Measurements from ENCODE around the gene TNFRSF8. TPM values are rescaled to one million over a fixed set of nuclear protein-coding genes. Genes with fewer than 3 reads are reported as not detected.

The TNFRSF8 gene
- total RNA-seq, 1 experiment from 2014 or later = 20.8 TPM

DNA sequence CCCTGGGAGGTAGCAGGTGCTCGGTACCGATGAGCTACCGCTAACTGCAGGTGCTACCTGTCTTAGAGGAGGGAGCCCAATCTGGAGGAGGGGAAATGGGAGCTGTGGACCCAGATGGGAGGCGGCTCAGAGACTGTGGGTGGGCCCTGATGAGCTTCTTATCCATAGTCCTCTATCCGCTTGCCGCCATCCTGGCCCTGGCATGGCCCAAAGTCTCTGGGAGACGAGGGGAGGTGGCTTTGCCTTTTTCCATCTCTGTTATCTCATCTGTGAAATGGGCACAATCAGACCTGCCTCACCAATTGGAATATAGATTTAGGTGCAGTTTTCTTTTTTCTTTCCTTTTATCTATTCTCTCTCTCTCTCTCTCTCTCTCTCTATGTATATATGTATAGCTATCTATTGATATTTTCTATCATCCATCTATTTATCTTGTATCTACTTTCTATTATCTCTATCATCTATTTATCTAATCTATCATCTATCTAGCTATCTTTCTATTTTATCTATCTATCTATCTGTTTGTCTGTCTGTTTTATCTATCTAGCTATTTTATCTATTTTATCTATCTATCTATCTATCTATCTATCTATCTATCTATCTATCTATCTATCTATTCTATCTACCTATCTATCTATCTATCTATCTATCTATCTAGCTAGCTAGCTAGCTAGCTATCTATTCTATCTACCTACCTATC, 120.1 kb downstream of the TNFRSF8 start:
- Mint-ChIP-seq H3K9me3 (no peaks in the 10 kb centered on the region; the same call in 1 of the 2 replicates), H3K27ac (no peak overlapping the region), H3K27me3 (ENCODE audit: low read depth) (no peaks in the 10 kb centered on the region; the same call in none of the 2 replicates), H3K36me3 (no peaks in the 10 kb centered on the region), H3K4me3 (no peak overlapping the region), H3K4me1 (peaks cover 22% of the 10 kb centered on the region)
- CTCF ChIA-PET = interaction anchor here (0.6 to 2.4 kb wide), 6 partner anchors 13 to 92 kb away, joined by 3 to 18 read pairs (median 4); no protein-coding TSS in a partner anchor
- POLR2A ChIA-PET = no interaction called here
- DNase-seq (ENCODE audit: low spot score) (no peak), ATAC-seq (no peak)
- TF ChIP-seq FOXJ3 (CRISPR knock-in tag; IDR thresholded peaks at IDR 0.05; ENCODE audit: borderline replicate concordance) = no peak

- POLR2A ChIA-PET = no interaction called here
- no peak for DNase-seq (ENCODE audit: low spot score)
- no peaks in the 10 kb centered on the region; the same call in 1 of the 2 replicates for H3K27me3 Mint-ChIP-seq (ENCODE audit: low read depth)
- no peaks in the 10 kb centered on the region; the same call in 1 of the 2 replicates for H3K9me3 Mint-ChIP-seq
- H3K4me1 Mint-ChIP-seq = peaks cover 23% of the 10 kb centered on the region
- H3K36me3 Mint-ChIP-seq = no peaks in the 10 kb centered on the region
- 0 out of 2 replicates have a peak overlapping the region, but pooled peaks have one; percentile 32 for H3K27ac Mint-ChIP-seq
- CTCF ChIA-PET = interaction anchor here (1.0 to 2.4 kb wide), 4 partner anchors 9 to 59 kb away, joined by 3 to 18 read pairs (median 4); no protein-coding TSS in a partner anchor
- H3K4me3 Mint-ChIP-seq = no peak overlapping the region
- TF ChIP-seq, protein P1, sequence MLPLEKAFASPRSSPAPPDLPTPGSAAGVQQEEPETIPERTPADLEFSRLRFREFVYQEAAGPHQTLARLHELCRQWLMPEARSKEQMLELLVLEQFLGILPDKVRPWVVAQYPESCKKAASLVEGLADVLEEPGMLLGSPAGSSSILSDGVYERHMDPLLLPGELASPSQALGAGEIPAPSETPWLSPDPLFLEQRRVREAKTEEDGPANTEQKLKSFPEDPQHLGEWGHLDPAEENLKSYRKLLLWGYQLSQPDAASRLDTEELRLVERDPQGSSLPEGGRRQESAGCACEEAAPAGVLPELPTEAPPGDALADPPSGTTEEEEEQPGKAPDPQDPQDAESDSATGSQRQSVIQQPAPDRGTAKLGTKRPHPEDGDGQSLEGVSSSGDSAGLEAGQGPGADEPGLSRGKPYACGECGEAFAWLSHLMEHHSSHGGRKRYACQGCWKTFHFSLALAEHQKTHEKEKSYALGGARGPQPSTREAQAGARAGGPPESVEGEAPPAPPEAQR (CRISPR knock-in tag; IDR thresholded peaks at IDR 0.05) = no peak
- TF ChIP-seq ZNF396 (CRISPR knock-in tag; IDR thresholded peaks at IDR 0.05; ENCODE audit: borderline replicate concordance) = no peak
- TF ChIP-seq, protein P2, sequence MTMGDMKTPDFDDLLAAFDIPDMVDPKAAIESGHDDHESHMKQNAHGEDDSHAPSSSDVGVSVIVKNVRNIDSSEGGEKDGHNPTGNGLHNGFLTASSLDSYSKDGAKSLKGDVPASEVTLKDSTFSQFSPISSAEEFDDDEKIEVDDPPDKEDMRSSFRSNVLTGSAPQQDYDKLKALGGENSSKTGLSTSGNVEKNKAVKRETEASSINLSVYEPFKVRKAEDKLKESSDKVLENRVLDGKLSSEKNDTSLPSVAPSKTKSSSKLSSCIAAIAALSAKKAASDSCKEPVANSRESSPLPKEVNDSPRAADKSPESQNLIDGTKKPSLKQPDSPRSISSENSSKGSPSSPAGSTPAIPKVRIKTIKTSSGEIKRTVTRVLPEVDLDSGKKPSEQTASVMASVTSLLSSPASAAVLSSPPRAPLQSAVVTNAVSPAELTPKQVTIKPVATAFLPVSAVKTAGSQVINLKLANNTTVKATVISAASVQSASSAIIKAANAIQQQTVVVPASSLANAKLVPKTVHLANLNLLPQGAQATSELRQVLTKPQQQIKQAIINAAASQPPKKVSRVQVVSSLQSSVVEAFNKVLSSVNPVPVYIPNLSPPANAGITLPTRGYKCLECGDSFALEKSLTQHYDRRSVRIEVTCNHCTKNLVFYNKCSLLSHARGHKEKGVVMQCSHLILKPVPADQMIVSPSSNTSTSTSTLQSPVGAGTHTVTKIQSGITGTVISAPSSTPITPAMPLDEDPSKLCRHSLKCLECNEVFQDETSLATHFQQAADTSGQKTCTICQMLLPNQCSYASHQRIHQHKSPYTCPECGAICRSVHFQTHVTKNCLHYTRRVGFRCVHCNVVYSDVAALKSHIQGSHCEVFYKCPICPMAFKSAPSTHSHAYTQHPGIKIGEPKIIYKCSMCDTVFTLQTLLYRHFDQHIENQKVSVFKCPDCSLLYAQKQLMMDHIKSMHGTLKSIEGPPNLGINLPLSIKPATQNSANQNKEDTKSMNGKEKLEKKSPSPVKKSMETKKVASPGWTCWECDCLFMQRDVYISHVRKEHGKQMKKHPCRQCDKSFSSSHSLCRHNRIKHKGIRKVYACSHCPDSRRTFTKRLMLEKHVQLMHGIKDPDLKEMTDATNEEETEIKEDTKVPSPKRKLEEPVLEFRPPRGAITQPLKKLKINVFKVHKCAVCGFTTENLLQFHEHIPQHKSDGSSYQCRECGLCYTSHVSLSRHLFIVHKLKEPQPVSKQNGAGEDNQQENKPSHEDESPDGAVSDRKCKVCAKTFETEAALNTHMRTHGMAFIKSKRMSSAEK (CRISPR knock-in tag; IDR thresholded peaks at IDR 0.05; ENCODE audit: borderline replicate concordance) = no peak
- no peak for TF ChIP-seq ATF3 (CRISPR knock-in tag; conservative IDR thresholded peaks at IDR 0.05)
- no peak for TF ChIP-seq IRF2 (CRISPR knock-in tag; IDR thresholded peaks at IDR 0.05; ENCODE audit: borderline replicate concordance, low read depth)
- TF ChIP-seq, protein P3, sequence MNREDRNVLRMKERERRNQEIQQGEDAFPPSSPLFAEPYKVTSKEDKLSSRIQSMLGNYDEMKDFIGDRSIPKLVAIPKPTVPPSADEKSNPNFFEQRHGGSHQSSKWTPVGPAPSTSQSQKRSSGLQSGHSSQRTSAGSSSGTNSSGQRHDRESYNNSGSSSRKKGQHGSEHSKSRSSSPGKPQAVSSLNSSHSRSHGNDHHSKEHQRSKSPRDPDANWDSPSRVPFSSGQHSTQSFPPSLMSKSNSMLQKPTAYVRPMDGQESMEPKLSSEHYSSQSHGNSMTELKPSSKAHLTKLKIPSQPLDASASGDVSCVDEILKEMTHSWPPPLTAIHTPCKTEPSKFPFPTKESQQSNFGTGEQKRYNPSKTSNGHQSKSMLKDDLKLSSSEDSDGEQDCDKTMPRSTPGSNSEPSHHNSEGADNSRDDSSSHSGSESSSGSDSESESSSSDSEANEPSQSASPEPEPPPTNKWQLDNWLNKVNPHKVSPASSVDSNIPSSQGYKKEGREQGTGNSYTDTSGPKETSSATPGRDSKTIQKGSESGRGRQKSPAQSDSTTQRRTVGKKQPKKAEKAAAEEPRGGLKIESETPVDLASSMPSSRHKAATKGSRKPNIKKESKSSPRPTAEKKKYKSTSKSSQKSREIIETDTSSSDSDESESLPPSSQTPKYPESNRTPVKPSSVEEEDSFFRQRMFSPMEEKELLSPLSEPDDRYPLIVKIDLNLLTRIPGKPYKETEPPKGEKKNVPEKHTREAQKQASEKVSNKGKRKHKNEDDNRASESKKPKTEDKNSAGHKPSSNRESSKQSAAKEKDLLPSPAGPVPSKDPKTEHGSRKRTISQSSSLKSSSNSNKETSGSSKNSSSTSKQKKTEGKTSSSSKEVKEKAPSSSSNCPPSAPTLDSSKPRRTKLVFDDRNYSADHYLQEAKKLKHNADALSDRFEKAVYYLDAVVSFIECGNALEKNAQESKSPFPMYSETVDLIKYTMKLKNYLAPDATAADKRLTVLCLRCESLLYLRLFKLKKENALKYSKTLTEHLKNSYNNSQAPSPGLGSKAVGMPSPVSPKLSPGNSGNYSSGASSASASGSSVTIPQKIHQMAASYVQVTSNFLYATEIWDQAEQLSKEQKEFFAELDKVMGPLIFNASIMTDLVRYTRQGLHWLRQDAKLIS (CRISPR knock-in tag; IDR thresholded peaks at IDR 0.05; ENCODE audit: borderline replicate concordance) = no peak
- TF ChIP-seq, protein P4, sequence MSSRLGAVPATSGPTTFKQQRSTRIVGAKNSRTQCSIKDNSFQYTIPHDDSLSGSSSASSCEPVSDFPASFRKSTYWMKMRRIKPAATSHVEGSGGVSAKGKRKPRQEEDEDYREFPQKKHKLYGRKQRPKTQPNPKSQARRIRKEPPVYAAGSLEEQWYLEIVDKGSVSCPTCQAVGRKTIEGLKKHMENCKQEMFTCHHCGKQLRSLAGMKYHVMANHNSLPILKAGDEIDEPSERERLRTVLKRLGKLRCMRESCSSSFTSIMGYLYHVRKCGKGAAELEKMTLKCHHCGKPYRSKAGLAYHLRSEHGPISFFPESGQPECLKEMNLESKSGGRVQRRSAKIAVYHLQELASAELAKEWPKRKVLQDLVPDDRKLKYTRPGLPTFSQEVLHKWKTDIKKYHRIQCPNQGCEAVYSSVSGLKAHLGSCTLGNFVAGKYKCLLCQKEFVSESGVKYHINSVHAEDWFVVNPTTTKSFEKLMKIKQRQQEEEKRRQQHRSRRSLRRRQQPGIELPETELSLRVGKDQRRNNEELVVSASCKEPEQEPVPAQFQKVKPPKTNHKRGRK (CRISPR knock-in tag; IDR thresholded peaks at IDR 0.05; ENCODE audit: borderline replicate concordance) = no peak
- no peak for ATAC-seq
Observed at GRCh38 chr1:12184008-12184681, 121.0 kb downstream of the TNFRSF8 start.
